H54 (cell line): ENCODE data around the gene RAB44.

Source experiments
- DNase-seq: peaks from one replicate; pipeline ENCODE4 v3.0.0; 2011; ENCODE audit warnings: low spot score, mixed read lengths; ENCODE audit not compliant: insufficient read length
- FAIRE-seq: peaks from 3 replicates; lab custom pipeline; 2011; peaks lifted over from hg19 to GRCh38; lab: Jason Lieb, UNC
- POLR2A ChIP-seq: IDR thresholded peaks from 2 replicates; pipeline ENCODE4 v1.6.1; 2011; ENCODE audit warnings: low read depth, mild to moderate bottlenecking, low read length

Gene RAB44

DNA sequence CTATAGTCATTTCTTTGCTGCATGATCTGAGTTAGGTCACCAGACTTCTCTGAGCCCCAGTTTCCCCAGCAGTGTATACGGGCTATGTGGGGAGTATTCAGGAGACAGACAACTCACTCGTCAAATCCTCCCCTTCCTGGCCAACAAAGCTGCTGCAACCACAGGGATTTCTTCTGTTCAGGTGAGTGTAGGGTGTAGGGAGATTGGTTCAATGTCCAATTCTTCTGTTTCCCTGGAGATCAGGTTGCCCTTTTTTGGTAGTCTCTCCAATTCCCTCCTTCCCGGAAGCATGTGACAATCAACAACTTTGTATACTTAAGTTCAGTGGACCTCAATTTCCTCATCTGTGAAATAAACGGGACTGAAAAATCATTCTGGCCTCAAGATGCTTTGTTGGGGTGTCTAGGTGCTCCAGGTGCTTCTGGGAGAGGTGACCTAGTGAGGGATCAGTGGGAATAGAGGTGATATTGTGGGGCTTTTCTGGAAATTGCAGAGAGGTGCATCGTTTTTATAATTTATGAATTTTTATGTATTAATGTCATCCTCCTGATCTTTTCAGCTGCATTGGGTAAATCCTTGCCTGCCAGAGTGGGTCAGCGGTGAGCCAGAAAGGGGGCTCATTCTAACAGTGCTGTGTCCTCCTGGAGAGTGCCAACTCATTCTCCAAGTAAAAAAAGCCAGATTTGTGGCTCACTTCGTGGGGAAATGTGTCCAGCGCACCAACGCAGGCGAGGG, 19.7 kb upstream of the RAB44 start:
- no peak for FAIRE-seq
- no peak for DNase-seq
- TF ChIP-seq POLR2A, result no peak

DNA sequence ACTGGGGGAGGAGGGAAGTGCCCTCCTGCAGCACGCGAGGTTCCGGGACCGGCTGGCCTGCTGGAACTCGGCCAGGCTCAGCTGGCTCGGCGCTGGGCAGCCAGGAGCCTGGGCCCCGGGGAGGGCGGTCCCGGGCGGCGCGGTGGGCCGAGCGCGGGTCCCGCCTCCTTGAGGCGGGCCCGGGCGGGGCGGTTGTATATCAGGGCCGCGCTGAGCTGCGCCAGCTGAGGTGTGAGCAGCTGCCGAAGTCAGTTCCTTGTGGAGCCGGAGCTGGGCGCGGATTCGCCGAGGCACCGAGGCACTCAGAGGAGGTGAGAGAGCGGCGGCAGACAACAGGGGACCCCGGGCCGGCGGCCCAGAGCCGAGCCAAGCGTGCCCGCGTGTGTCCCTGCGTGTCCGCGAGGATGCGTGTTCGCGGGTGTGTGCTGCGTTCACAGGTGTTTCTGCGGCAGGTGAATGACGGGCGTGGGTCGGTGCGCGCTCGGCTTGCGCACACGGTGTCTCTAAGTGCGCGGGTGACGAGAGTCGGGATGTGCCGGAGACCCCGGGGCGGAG, 19.1 kb upstream of the RAB44 start, which contains the start of gene CDKN1A:
TSS of gene CDKN1A (plus strand) at position 227 of the 555 bp plus-strand sequence. CDS start 5,388 bp downstream, outside the sequence.
- DNase-seq, result peak; percentile 82
- peak; percentile 99 for TF ChIP-seq POLR2A
- no peak for FAIRE-seq

DNA sequence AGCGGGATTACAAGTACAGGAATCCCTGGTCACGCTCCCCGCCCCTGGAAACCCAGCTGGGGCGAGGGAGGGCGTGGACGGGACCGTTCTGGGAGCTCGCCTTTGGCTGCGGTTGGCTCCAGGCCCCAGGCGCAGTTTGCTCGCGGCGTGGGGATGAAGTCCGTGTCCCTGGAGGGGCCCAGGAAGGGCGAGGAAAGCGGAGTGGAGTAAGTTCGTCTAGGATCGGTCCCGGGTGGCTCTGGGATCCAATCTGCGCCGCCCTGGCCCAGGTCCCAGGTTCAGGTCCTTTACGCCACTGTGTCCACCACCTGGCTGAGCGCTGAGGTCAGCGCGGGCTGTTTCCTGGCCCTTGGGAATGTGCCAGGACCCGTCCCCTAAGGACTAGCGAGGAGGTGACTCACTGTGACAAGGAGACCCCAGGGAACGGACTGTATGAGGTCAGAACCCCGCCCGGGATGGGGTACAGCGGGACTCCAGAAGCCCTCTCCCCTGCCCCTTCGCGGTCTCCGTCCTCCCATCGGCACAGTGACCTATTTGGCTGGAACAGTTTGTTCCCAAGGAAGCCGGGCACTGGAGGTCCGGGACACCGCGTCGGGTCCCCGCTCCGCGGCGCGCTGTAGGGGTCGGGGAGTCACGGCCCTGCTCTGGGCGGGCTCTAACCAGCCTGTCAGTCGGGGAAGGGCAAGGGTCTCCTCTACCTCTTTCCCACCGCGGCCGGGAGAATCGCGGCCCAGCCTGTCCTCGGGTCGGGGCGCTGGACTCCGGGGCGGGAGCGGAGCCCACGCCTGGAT, 18.4 kb upstream of the RAB44 start:
- DNase-seq (peak; percentile 51), FAIRE-seq (no peak)
- no peak for TF ChIP-seq POLR2A

DNA sequence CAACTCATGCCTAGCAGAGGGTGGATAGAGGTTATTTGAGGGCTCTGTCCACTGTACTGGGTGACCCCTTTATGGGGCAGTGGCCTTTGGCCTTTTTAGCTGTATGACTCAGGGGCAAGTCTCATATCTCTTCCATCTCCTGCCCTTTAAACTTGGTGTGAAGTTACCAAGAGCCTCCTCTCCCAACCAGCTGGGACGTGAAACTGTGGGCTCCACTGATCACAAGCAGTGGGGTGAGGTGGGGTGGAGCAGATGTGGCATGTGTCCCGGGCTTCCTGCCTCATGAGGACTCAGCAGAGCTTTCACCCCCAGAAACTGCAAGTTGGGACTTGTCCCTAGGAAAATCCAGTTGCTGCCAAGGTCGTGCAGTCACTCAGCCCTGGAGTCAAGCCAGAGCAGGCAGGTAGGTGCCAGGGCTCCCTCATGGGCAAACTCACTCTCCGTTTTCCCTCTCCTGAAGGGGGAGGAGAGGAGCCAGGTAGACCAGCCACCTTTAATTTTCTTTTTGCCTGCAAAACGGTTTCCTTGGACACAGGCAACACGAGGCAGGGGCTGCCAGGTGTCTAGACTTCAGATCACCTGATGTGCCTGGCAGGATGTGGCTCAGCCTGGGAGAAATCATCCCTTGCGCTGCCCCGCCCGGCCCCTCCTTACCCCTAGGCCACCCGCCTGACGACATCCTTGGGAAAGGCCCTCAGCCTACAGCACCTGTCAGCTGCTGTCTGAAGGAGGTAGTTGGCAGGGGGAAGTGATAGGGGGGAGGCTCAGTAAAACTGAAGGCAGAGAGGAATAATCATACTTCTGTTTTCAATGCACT, 15.1 kb upstream of the RAB44 start:
- FAIRE-seq, result no peak
- TF ChIP-seq POLR2A, result no peak

DNA sequence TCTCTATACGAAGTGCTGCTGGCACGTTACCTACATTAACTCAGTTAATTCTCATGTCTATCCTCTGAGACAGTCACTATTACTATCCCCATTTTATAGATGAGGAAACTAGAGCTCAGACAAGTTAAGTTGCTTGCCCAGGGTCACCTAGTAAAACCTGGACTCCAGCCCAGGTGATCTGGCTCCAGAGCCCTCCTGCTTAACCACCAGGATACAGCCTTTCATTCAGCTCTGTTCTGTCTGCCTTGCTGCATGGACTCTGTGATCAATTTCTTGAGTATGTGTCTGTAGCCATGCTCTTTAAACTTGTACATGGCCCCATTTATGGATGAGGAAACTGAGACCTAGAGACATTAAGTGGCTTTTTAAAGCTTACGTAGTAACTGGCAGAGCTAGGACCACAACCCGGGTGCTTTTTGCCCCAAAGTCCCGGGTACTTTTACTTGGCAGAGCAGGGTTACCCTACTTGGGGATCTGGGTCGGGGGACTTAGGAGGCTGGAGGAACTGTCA, 14.4 kb upstream of the RAB44 start:
- DNase-seq (no peak), FAIRE-seq (no peak)
- TF ChIP-seq POLR2A, result no peak

More for the DNA sequence above, 15.1 kb upstream of the RAB44 start:
- DNase-seq, result no peak

DNA sequence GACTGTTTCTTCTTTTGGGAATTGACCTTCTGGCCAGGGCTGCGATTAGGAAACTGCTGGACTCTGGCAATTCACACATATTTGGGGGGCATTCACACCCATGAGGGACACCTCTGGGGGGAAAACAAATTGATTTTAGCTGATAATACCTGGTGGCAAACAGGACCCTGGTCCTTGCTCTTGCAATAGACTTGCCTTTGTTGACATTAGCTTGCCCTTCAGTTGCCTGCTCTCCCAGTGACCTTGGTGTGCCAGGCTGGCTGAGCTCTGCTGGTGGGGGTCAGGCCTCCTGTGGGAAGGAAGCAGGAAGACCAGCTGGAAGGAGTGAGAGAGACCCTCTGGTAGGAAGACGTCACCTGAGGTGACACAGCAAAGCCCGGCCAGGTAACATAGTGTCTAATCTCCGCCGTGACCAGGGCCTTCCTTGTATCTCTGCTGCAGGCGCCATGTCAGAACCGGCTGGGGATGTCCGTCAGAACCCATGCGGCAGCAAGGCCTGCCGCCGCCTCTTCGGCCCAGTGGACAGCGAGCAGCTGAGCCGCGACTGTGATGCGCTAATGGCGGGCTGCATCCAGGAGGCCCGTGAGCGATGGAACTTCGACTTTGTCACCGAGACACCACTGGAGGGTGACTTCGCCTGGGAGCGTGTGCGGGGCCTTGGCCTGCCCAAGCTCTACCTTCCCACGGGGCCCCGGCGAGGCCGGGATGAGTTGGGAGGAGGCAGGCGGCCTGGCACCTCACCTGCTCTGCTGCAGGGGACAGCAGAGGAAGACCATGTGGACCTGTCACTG, 13.8 kb upstream of the RAB44 start:
- no peak for DNase-seq
- TF ChIP-seq POLR2A, result no peak
- no peak for FAIRE-seq

DNA sequence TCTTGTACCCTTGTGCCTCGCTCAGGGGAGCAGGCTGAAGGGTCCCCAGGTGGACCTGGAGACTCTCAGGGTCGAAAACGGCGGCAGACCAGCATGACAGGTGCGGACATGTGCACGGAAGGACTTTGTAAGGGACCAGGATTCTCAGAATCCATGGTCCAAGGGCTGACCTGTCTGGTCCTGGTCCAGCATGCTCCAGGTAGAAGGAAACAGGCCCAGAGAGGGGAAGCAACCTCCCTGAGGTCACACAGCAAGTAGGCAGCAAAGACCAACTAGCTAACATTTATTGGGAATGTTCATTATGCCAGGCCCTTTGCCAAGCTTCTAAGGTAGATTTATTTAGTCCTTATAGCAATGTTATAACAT, 13.2 kb upstream of the RAB44 start:
- DNase-seq, result no peak
- FAIRE-seq, result no peak
- TF ChIP-seq POLR2A, result no peak

DNA sequence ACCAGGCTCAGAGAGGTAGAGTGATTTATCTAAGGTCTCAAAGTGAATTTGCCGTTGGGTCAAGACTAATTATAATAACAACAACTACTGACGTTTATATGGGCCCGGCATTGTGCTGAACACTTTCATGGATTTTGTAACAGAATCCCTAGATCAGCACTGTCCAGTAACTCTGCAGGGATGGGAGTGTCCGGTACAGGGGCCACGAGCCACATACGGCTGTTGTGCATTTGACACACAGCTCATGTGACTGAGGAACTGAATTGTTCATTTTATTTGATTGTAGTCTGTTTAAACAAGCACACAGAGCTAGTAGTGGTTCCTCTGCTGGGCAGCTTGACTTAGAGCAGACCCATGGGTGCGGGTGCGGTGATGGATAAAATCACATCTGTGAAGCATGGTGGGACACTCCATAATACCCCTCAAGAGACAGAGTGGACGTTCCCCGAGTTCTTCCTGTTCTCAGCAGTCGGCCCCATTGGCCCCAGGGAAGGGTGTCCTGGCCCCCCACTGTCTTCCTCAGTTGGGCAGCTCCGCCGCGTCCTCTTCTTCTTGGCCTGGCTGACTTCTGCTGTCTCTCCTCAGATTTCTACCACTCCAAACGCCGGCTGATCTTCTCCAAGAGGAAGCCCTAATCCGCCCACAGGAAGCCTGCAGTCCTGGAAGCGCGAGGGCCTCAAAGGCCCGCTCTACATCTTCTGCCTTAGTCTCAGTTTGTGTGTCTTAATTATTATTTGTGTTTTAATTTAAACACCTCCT, 12.3 kb upstream of the RAB44 start:
- FAIRE-seq (no peak), DNase-seq (no peak)
- no peak for TF ChIP-seq POLR2A

DNA sequence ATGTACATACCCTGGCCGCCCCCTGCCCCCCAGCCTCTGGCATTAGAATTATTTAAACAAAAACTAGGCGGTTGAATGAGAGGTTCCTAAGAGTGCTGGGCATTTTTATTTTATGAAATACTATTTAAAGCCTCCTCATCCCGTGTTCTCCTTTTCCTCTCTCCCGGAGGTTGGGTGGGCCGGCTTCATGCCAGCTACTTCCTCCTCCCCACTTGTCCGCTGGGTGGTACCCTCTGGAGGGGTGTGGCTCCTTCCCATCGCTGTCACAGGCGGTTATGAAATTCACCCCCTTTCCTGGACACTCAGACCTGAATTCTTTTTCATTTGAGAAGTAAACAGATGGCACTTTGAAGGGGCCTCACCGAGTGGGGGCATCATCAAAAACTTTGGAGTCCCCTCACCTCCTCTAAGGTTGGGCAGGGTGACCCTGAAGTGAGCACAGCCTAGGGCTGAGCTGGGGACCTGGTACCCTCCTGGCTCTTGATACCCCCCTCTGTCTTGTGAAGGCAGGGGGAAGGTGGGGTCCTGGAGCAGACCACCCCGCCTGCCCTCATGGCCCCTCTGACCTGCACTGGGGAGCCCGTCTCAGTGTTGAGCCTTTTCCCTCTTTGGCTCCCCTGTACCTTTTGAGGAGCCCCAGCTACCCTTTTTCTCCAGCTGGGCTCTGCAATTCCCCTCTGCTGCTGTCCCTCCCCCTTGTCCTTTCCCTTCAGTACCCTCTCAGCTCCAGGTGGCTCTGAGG, 11.5 kb upstream of the RAB44 start:
- no peak for DNase-seq
- FAIRE-seq, result no peak
- no peak for TF ChIP-seq POLR2A

DNA sequence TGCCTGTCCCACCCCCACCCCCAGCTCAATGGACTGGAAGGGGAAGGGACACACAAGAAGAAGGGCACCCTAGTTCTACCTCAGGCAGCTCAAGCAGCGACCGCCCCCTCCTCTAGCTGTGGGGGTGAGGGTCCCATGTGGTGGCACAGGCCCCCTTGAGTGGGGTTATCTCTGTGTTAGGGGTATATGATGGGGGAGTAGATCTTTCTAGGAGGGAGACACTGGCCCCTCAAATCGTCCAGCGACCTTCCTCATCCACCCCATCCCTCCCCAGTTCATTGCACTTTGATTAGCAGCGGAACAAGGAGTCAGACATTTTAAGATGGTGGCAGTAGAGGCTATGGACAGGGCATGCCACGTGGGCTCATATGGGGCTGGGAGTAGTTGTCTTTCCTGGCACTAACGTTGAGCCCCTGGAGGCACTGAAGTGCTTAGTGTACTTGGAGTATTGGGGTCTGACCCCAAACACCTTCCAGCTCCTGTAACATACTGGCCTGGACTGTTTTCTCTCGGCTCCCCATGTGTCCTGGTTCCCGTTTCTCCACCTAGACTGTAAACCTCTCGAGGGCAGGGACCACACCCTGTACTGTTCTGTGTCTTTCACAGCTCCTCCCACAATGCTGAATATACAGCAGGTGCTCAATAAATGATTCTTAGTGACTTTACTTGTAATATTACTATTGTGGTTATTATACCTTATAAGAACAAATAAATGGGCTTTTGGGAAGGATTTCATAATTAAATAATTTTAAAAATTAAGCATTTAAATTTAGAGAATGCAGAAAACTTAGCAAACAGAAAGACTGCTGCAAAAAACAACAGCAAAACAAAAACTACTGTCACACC, 10.7 kb upstream of the RAB44 start:
- FAIRE-seq, result no peak
- no peak for DNase-seq
- no peak for TF ChIP-seq POLR2A
